GM23338 (cell line): ENCODE measurements around the gene SART3. TPM values are rescaled to one million over a fixed set of nuclear protein-coding genes. Genes with fewer than 3 reads are reported as not detected.

Experiments
- EZH2phosphoT487 ChIP-seq: fragments of 200-600 bp; sonication (generic); IDR thresholded peaks from one replicate; pipeline ENCODE4 v1.8.1; 2018; ENCODE audit warnings: antibody characterized with exemption; ENCODE audit not compliant: unreplicated experiment
- NANOG ChIP-seq: IDR thresholded peaks from 2 replicates; pipeline ENCODE4 v1.6.1; 2016; ENCODE audit warnings: antibody characterized with exemption, borderline replicate concordance
- STAT1 ChIP-seq: IDR thresholded peaks from one replicate; pipeline ENCODE4 v1.6.1; 2016; ENCODE audit warnings: antibody characterized with exemption; ENCODE audit not compliant: unreplicated experiment
- polyA plus RNA-seq: library from polyadenylated mRNA; unstranded; fragments of >200 nt; fragmentation: Nextera tagmentation; extraction: Ambion mirVana; gene quantifications from 2 replicates; pipeline ENCODE4 v1.2.1, GENCODE V29; 2016
- total RNA-seq: library from RNA; depleted of rRNA; stranded (reverse); fragments of >200 nt; shearing (Covaris generic); gene quantifications from 2 replicates; pipeline ENCODE4 v1.2.3, GENCODE V29; 2014
- TF ChIP-seq, protein P1 (sequence below): fragments of 250-450 bp; sonication (Bioruptor Pico); IDR thresholded peaks from 2 replicates; pipeline ENCODE4 v1.5.0; 2020; ENCODE audit warnings: mild to moderate bottlenecking, moderate library complexity
- TF ChIP-seq, protein P2 (sequence below): IDR thresholded peaks from 2 replicates; pipeline ENCODE4 v1.6.1; 2016; ENCODE audit warnings: antibody characterized with exemption
- TF ChIP-seq, protein P3 (sequence below), 2 experiments: fragments of 200-600 bp in 1 of 2; sonication (generic) in 1 of 2; conservative IDR thresholded peaks; 2 replicates each; pipeline versions ENCODE4 v1.5.1 to v1.6.1; 2016 to 2017; ENCODE audit warnings: antibody characterized with exemption in 2 of 2, low read depth in 2 of 2, mild to moderate bottlenecking in 2 of 2, moderate library complexity in 1 of 2
- TF ChIP-seq, protein P4 (sequence below): IDR thresholded peaks from one replicate; pipeline ENCODE4 v1.6.1; 2018; ENCODE audit warnings: antibody characterized with exemption; ENCODE audit not compliant: unreplicated experiment

SART3 gene
- total and polyA plus RNA-seq, 2 experiments from 2014 or later: 49.8 to 112 TPM

DNA sequence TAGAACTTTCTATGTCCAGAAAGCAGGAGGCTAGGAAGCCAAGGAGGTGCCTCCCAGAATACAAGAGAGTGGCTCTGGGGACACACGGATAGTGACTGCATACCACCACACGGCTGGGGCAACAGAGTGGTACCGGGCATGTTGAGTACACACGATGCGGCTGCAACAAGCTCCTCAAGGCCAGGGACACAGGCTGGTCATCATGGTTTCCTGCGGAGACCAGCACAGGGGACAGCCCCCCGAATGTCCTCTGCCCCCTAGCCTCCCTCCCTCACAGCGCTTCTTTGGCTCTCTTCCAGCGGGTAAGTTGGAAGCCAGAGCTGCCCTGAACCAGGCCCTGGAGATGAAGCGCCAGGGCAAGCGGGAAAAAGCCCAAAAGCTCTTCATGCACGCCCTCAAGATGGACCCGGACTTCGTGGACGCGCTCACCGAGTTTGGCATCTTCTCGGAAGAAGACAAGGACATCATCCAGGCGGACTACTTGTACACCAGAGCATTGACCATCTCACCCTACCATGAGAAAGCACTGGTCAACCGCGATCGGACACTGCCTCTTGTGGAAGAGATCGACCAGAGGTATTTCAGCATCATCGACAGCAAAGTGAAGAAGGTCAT lies 42.8 kb downstream of the SART3 start (continued):
- TF ChIP-seq, protein P1, sequence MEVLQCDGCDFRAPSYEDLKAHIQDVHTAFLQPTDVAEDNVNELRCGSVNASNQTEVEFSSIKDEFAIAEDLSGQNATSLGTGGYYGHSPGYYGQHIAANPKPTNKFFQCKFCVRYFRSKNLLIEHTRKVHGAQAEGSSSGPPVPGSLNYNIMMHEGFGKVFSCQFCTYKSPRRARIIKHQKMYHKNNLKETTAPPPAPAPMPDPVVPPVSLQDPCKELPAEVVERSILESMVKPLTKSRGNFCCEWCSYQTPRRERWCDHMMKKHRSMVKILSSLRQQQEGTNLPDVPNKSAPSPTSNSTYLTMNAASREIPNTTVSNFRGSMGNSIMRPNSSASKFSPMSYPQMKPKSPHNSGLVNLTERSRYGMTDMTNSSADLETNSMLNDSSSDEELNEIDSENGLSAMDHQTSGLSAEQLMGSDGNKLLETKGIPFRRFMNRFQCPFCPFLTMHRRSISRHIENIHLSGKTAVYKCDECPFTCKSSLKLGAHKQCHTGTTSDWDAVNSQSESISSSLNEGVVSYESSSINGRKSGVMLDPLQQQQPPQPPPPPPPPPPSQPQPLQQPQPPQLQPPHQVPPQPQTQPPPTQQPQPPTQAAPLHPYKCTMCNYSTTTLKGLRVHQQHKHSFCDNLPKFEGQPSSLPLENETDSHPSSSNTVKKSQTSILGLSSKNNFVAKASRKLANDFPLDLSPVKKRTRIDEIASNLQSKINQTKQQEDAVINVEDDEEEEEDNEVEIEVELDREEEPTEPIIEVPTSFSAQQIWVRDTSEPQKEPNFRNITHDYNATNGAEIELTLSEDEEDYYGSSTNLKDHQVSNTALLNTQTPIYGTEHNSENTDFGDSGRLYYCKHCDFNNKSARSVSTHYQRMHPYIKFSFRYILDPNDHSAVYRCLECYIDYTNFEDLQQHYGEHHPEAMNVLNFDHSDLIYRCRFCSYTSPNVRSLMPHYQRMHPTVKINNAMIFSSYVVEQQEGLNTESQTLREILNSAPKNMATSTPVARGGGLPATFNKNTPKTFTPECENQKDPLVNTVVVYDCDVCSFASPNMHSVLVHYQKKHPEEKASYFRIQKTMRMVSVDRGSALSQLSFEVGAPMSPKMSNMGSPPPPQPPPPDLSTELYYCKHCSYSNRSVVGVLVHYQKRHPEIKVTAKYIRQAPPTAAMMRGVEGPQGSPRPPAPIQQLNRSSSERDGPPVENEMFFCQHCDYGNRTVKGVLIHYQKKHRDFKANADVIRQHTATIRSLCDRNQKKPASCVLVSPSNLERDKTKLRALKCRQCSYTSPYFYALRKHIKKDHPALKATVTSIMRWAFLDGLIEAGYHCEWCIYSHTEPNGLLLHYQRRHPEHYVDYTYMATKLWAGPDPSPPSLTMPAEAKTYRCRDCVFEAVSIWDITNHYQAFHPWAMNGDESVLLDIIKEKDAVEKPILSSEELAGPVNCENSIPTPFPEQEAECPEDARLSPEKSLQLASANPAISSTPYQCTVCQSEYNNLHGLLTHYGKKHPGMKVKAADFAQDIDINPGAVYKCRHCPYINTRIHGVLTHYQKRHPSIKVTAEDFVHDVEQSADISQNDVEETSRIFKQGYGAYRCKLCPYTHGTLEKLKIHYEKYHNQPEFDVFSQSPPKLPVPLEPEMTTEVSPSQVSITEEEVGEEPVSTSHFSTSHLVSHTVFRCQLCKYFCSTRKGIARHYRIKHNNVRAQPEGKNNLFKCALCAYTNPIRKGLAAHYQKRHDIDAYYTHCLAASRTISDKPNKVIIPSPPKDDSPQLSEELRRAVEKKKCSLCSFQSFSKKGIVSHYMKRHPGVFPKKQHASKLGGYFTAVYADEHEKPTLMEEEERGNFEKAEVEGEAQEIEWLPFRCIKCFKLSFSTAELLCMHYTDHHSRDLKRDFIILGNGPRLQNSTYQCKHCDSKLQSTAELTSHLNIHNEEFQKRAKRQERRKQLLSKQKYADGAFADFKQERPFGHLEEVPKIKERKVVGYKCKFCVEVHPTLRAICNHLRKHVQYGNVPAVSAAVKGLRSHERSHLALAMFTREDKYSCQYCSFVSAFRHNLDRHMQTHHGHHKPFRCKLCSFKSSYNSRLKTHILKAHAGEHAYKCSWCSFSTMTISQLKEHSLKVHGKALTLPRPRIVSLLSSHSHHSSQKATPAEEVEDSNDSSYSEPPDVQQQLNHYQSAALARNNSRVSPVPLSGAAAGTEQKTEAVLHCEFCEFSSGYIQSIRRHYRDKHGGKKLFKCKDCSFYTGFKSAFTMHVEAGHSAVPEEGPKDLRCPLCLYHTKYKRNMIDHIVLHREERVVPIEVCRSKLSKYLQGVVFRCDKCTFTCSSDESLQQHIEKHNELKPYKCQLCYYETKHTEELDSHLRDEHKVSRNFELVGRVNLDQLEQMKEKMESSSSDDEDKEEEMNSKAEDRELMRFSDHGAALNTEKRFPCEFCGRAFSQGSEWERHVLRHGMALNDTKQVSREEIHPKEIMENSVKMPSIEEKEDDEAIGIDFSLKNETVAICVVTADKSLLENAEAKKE (CRISPR knock-in tag): no peak
- TF ChIP-seq EZH2phosphoT487 (no peak), NANOG (no peak), STAT1 (no peak)
- TF ChIP-seq, protein P2, sequence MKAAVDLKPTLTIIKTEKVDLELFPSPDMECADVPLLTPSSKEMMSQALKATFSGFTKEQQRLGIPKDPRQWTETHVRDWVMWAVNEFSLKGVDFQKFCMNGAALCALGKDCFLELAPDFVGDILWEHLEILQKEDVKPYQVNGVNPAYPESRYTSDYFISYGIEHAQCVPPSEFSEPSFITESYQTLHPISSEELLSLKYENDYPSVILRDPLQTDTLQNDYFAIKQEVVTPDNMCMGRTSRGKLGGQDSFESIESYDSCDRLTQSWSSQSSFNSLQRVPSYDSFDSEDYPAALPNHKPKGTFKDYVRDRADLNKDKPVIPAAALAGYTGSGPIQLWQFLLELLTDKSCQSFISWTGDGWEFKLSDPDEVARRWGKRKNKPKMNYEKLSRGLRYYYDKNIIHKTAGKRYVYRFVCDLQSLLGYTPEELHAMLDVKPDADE: no peak
- TF ChIP-seq, protein P3, sequence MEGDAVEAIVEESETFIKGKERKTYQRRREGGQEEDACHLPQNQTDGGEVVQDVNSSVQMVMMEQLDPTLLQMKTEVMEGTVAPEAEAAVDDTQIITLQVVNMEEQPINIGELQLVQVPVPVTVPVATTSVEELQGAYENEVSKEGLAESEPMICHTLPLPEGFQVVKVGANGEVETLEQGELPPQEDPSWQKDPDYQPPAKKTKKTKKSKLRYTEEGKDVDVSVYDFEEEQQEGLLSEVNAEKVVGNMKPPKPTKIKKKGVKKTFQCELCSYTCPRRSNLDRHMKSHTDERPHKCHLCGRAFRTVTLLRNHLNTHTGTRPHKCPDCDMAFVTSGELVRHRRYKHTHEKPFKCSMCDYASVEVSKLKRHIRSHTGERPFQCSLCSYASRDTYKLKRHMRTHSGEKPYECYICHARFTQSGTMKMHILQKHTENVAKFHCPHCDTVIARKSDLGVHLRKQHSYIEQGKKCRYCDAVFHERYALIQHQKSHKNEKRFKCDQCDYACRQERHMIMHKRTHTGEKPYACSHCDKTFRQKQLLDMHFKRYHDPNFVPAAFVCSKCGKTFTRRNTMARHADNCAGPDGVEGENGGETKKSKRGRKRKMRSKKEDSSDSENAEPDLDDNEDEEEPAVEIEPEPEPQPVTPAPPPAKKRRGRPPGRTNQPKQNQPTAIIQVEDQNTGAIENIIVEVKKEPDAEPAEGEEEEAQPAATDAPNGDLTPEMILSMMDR (conservative IDR thresholded peaks at IDR 0.05; ENCODE audit: low read depth in 2 of 2): no peak
- TF ChIP-seq, protein P4, sequence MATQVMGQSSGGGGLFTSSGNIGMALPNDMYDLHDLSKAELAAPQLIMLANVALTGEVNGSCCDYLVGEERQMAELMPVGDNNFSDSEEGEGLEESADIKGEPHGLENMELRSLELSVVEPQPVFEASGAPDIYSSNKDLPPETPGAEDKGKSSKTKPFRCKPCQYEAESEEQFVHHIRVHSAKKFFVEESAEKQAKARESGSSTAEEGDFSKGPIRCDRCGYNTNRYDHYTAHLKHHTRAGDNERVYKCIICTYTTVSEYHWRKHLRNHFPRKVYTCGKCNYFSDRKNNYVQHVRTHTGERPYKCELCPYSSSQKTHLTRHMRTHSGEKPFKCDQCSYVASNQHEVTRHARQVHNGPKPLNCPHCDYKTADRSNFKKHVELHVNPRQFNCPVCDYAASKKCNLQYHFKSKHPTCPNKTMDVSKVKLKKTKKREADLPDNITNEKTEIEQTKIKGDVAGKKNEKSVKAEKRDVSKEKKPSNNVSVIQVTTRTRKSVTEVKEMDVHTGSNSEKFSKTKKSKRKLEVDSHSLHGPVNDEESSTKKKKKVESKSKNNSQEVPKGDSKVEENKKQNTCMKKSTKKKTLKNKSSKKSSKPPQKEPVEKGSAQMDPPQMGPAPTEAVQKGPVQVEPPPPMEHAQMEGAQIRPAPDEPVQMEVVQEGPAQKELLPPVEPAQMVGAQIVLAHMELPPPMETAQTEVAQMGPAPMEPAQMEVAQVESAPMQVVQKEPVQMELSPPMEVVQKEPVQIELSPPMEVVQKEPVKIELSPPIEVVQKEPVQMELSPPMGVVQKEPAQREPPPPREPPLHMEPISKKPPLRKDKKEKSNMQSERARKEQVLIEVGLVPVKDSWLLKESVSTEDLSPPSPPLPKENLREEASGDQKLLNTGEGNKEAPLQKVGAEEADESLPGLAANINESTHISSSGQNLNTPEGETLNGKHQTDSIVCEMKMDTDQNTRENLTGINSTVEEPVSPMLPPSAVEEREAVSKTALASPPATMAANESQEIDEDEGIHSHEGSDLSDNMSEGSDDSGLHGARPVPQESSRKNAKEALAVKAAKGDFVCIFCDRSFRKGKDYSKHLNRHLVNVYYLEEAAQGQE: no peak
